Inflammatory macrophage treated with lipopolysaccharide for 4 hours (primary cell): ENCODE results near the gene AMHR2.
"Not testable (repeated sequence)": the region's sequence is repeated elsewhere in the genome, so short reads cannot be mapped to it uniquely, and the experiment has no call there.

Source experiments
- DNase-seq: peaks from one replicate; pipeline ENCODE4 v3.0.0-alpha.2; 2020

Gene AMHR2

GRCh38 chr12:53415752-53416389 is 7.8 kb upstream of the AMHR2 start:
- not testable (repeated sequence) for DNase-seq

- DNase-seq, result peak; percentile 77
Observed at GRCh38 chr12:53417291-53417816, 6.3 kb upstream of the AMHR2 start.

- no peak for DNase-seq
Observed at GRCh38 chr12:53418221-53418620, 5.4 kb upstream of the AMHR2 start.

- DNase-seq, result no peak
Observed at GRCh38 chr12:53419756-53420155, 3.9 kb upstream of the AMHR2 start.

GRCh38 chr12:53422247-53422646 is 1.4 kb upstream of the AMHR2 start:
- not testable (repeated sequence) for DNase-seq

- DNase-seq, result no peak
Observed at GRCh38 chr12:53424626-53425514, 1.2 kb downstream of the AMHR2 start.

- DNase-seq, result no peak
Observed at GRCh38 chr12:53425515-53426150, 2.0 kb downstream of the AMHR2 start.

GRCh38 chr12:53427905-53428594 is 4.4 kb downstream of the AMHR2 start:
- DNase-seq, result no peak

GRCh38 chr12:53428741-53429140 is 5.1 kb downstream of the AMHR2 start:
- DNase-seq, result no peak

GRCh38 chr12:53430116-53430515 is 6.5 kb downstream of the AMHR2 start:
- no peak for DNase-seq

GRCh38 chr12:53431187-53431586 is 7.5 kb downstream of the AMHR2 start:
- DNase-seq, result no peak

GRCh38 chr12:53435326-53435725 is 11.7 kb downstream of the AMHR2 start:
- not testable (repeated sequence) for DNase-seq

- DNase-seq, result not testable (repeated sequence)
Observed at GRCh38 chr12:53439582-53439981, 15.9 kb downstream of the AMHR2 start.

- peak; percentile 100 for DNase-seq
Observed at GRCh38 chr12:53441040-53441833, 17.6 kb downstream of the AMHR2 start, which contains the start of gene PRR13. TSS of gene PRR13 (plus strand) at chr12:53441734. CDS start at chr12:53442715, 981 bp downstream.

- DNase-seq, result no peak
Observed at GRCh38 chr12:53443955-53444354, 20.3 kb downstream of the AMHR2 start.

- not testable (repeated sequence) for DNase-seq
Observed at GRCh38 chr12:53444593-53445325, 21.1 kb downstream of the AMHR2 start.

- DNase-seq, result no peak
Observed at GRCh38 chr12:53450936-53451335, 27.3 kb downstream of the AMHR2 start.

- DNase-seq, result peak; percentile 100
Observed at GRCh38 chr12:53451661-53452158, 28.1 kb downstream of the AMHR2 start, which contains the start of gene PCBP2. TSS of gene PCBP2 (plus strand) at chr12:53452102. CDS start at chr12:53454801, 2,699 bp downstream.

GRCh38 chr12:53452159-53453077 is 28.8 kb downstream of the AMHR2 start:
- DNase-seq, result peak; percentile 75
